Uterus (tissue), 2 donors: ENCODE data around the gene GPR173.

Source experiments
- POLR2A ChIP-seq, 2 donors: fragments of 450-650 bp; IDR thresholded peaks; one replicate each; pipeline ENCODE4 v1.6.1; 2016; ENCODE audit warnings: antibody characterized with exemption in 2 of 2, mild to moderate bottlenecking in 1 of 2, moderate library complexity in 1 of 2
- TF ChIP-seq, protein P1 (sequence below), 4 experiments: fragments of 200-600 bp in 2 of 4; fragments of 450-650 bp in 2 of 4; sonication (generic) in 2 of 4; IDR thresholded peaks; one replicate each; pipeline ENCODE4 v1.5.1; 2016 to 2019; ENCODE audit warnings: antibody characterized with exemption in 4 of 4, mild to moderate bottlenecking in 2 of 4, moderate library complexity in 1 of 4

DNA sequence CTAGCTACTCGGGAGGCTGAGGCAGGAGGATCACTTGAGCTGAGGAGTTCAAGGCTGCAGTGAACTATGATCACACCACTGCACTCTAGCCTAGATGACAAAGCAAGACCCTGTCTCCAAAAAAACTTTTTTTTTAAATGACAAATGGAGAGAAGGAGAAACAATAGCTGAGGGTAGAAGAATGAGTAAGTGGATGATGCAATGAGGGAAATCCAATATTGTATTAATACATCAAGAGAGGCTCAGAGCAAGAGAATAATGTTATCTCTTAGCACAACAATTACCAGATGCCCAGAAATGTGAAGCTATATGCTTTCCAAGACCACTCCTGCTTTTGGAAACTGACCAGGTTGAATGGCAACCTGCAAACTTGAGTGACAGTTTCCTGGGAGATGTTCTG is 19.9 kb upstream of the GPR173 start:
- TF ChIP-seq, protein P1, sequence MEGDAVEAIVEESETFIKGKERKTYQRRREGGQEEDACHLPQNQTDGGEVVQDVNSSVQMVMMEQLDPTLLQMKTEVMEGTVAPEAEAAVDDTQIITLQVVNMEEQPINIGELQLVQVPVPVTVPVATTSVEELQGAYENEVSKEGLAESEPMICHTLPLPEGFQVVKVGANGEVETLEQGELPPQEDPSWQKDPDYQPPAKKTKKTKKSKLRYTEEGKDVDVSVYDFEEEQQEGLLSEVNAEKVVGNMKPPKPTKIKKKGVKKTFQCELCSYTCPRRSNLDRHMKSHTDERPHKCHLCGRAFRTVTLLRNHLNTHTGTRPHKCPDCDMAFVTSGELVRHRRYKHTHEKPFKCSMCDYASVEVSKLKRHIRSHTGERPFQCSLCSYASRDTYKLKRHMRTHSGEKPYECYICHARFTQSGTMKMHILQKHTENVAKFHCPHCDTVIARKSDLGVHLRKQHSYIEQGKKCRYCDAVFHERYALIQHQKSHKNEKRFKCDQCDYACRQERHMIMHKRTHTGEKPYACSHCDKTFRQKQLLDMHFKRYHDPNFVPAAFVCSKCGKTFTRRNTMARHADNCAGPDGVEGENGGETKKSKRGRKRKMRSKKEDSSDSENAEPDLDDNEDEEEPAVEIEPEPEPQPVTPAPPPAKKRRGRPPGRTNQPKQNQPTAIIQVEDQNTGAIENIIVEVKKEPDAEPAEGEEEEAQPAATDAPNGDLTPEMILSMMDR (IDR thresholded peaks at IDR 0.05), result no peak
- TF ChIP-seq POLR2A (IDR thresholded peaks at IDR 0.05), result no peak
